K562 (cell line): ENCODE measurements around the gene YJEFN3. TPM values are rescaled to one million over a fixed set of nuclear protein-coding genes. Genes with fewer than 3 reads are reported as not detected.

Experiments used
- ATAC-seq: fragments of 200-7000 bp; cut with Tn5 transposase; 3 replicates; pipeline ENCODE4 v1.9.1; 2020; ENCODE audit warnings: moderate library complexity
- BruUV-seq: library from RNA; stranded (reverse); fragments of 400-500 nt; replicated peaks from 2 replicates; lab custom pipeline; 2021; lab: Mats Ljungman, UMichigan
- CTCF ChIA-PET: fragments of 300-600 bp; formaldehyde crosslinking; extraction: SDS; loops from one replicate; lab custom pipeline; 2021; ENCODE audit warnings: low intra/inter-chr PET ratio; lab: Yijun Ruan, JAX
- POLR2A ChIA-PET: fragments of 300-600, 350-650 bp; sonication (Branson Sonifier 250); formaldehyde crosslinking; extraction: SDS; loops from one replicate; lab custom pipeline; 2021; ENCODE audit warnings: antibody characterized with exemption, inconsistent platforms; lab: Yijun Ruan, JAX
- DNase-seq, 4 experiments: peaks; one replicate each; pipeline versions ENCODE4 v3.0.0 to v3.0.0-alpha.2; 2011 to 2018; ENCODE audit warnings: low spot score in 3 of 4, mixed read lengths in 3 of 4; ENCODE audit errors: extremely low read depth in 1 of 4
- FAIRE-seq: peaks from 2 replicates; lab custom pipeline; 2011; peaks lifted over from hg19 to GRCh38; lab: Jason Lieb, UNC
- H2AFZ ChIP-seq: 2 replicates; pipeline ENCODE4 v1.6.0; 2011; ENCODE audit warnings: low read depth, low read length, control low read depth, inconsistent platforms
- H3K27ac ChIP-seq: fragments of 200-600 bp; 3 replicates; pipeline ENCODE4 v1.8.0; 2011; ENCODE audit warnings: low read depth, mild to moderate bottlenecking, control low read depth, inconsistent platforms, low read length, moderate library complexity, mixed read lengths; ENCODE audit errors: extremely low read depth
- H3K27me3 ChIP-seq, 2 experiments: fragments of 300-600 bp in 1 of 2; 2 replicates in 1 of 2; 3 replicates in 1 of 2; pipeline versions ENCODE4 v1.6.0 to v1.8.0; 2011; ENCODE audit warnings: inconsistent platforms in 2 of 2, low read length in 2 of 2, mild to moderate bottlenecking in 1 of 2, mixed read lengths in 1 of 2, moderate library complexity in 1 of 2; ENCODE audit not compliant: control insufficient read depth in 2 of 2, insufficient read depth in 2 of 2
- H3K36me3 ChIP-seq: fragments of 300-600 bp; 3 replicates; pipeline ENCODE4 v1.8.0; 2011; ENCODE audit warnings: mild to moderate bottlenecking, low read length, inconsistent platforms; ENCODE audit not compliant: control insufficient read depth, insufficient read depth
- H3K4me1 ChIP-seq, 2 experiments: fragments of 200-600 bp in 1 of 2; replicated peaks in 1 of 2; 2 replicates in 1 of 2; 3 replicates in 1 of 2; pipeline versions ENCODE4 v1.5.1 to v1.8.0; 2011; ENCODE audit warnings: inconsistent platforms in 2 of 2, low read length in 2 of 2, mild to moderate bottlenecking in 1 of 2, mixed read lengths in 1 of 2, moderate library complexity in 1 of 2; ENCODE audit not compliant: control insufficient read depth in 2 of 2, insufficient read depth in 2 of 2
- H3K4me2 ChIP-seq: 2 replicates; pipeline ENCODE4 v1.6.1; 2011; ENCODE audit warnings: low read length, control low read depth, inconsistent platforms, mixed read lengths; ENCODE audit not compliant: insufficient read depth
- H3K4me3 ChIP-seq: fragments of 200-600 bp; sonication (generic), shearing (Covaris generic); 2 replicates; pipeline ENCODE4 v1.5.1; 2016; ENCODE audit warnings: control low read depth, inconsistent platforms
- H3K79me2 ChIP-seq: fragments of 200-600 bp; 3 replicates; pipeline ENCODE4 v1.8.0; 2011; ENCODE audit warnings: low read length, inconsistent platforms; ENCODE audit not compliant: control insufficient read depth, insufficient read depth
- H3K9ac ChIP-seq, 2 experiments: 2 replicates each; pipeline versions ENCODE4 v1.6.0 to v1.6.1; 2011; ENCODE audit warnings: low read depth in 2 of 2, low read length in 2 of 2, control low read depth in 1 of 2, inconsistent platforms in 1 of 2, mild to moderate bottlenecking in 1 of 2, mixed read lengths in 1 of 2; ENCODE audit not compliant: insufficient read depth in 1 of 2
- H3K9me1 ChIP-seq: one replicate; pipeline ENCODE4 v1.6.0; 2011; ENCODE audit warnings: inconsistent platforms, mild to moderate bottlenecking, low read length, moderate library complexity; ENCODE audit not compliant: control insufficient read depth, insufficient read depth
- H3K9me3 ChIP-seq: replicated peaks from 2 replicates; pipeline ENCODE4 v1.5.1; 2011; ENCODE audit warnings: low read depth, low read length, inconsistent platforms; ENCODE audit not compliant: control insufficient read depth, insufficient read depth
- H4K20me1 ChIP-seq: replicated peaks from 2 replicates; pipeline ENCODE4 v1.6.1; 2011; ENCODE audit warnings: low read length, inconsistent platforms, mixed read lengths; ENCODE audit not compliant: control insufficient read depth, insufficient read depth
- BCOR ChIP-seq: fragments of 450-650 bp; IDR thresholded peaks from 2 replicates; pipeline ENCODE4 v1.6.1; 2016
- CBFA2T2 ChIP-seq: fragments of 450-650 bp; conservative IDR thresholded peaks from 2 replicates; pipeline ENCODE4 v1.6.1; 2017; ENCODE audit warnings: mild to moderate bottlenecking
- ERF ChIP-seq: fragments of 450-650 bp; formaldehyde crosslinking; IDR thresholded peaks from 2 replicates; pipeline ENCODE4 v1.4.0; 2020; ENCODE audit warnings: mild to moderate bottlenecking, mixed read lengths
- GABPA ChIP-seq: fragments of 200-800 bp; sonication (Bioruptor generic); conservative IDR thresholded peaks from 2 replicates; pipeline ENCODE4 v1.6.1; 2016; ENCODE audit warnings: low read depth, missing genetic modification characterization, missing compliant biosample characterization
- HEY1 ChIP-seq: fragments of 250-450 bp; sonication (Bioruptor Pico); IDR thresholded peaks from 2 replicates; pipeline ENCODE4 v1.5.0; 2020; ENCODE audit warnings: mild to moderate bottlenecking, moderate library complexity, borderline replicate concordance
- NCOA6 ChIP-seq: fragments of 450-650 bp; IDR thresholded peaks from 2 replicates; pipeline ENCODE4 v1.6.1; 2017; ENCODE audit warnings: mild to moderate bottlenecking
- NONO ChIP-seq, 2 experiments: fragments of 200-400 bp in 1 of 2; fragments of 450-650 bp in 1 of 2; formaldehyde crosslinking in 1 of 2; IDR thresholded peaks; 2 replicates each; pipeline ENCODE4 v1.6.1; 2017; ENCODE audit warnings: low read depth in 2 of 2, mild to moderate bottlenecking in 2 of 2, moderate library complexity in 2 of 2, low read length in 1 of 2
- TOE1 ChIP-seq, 2 experiments: fragments of 450-650 bp in 1 of 2; sonication (generic) in 1 of 2; formaldehyde crosslinking in 1 of 2; IDR thresholded peaks; 2 replicates each; pipeline versions ENCODE4 v1.7.1 to v1.8.0; 2016 to 2022; ENCODE audit warnings: borderline replicate concordance in 2 of 2, mild to moderate bottlenecking in 2 of 2, antibody characterized with exemption in 1 of 2, inconsistent platforms in 1 of 2, low read depth in 1 of 2, missing genetic modification reagents in 1 of 2, moderate library complexity in 1 of 2
- WGBS: fragments of 100-300 bp; shearing (Covaris generic); methylation state at CpG from one replicate; pipeline ENCODE4 v1.1.6; 2016; ENCODE audit warnings: low coverage, mixed read lengths; ENCODE audit not compliant: insufficient coverage; ENCODE audit errors: missing lambda C conversion rate; 5-methylcytosine and 5-hydroxymethylcytosine counted together
- in situ Hi-C: fragments of 300-500 bp; cut with MboI; formaldehyde crosslinking; loops from 4 replicates; pipeline ENCODE4 v1.15.0; 2018; ENCODE audit warnings: inconsistent platforms, mixed read lengths
- intact Hi-C: fragments of 100-400 bp; cut with micrococcal nuclease; formaldehyde crosslinking; loops from 2 replicates; pipeline ENCODE4 v1.14.2; 2022
- polyA plus RNA-seq, 8 experiments: library from polyadenylated mRNA; depleted of rRNA in 4 of 8; stranded (reverse) in 5 of 8; unstranded in 3 of 8; fragments of >200 nt; fragmentation: Nextera tagmentation in 2 of 8; fragmentation: Illumina TruSeq in 1 of 8; extraction: Ambion mirVana in 2 of 8; extraction: Trizol in 1 of 8; gene quantifications; 2 replicates each; pipeline versions ENCODE4 v1.2.1 to v1.2.3, GENCODE V29; 2011 to 2014; ENCODE audit warnings: inconsistent platforms in 1 of 8, missing spikeins in 1 of 8
- total RNA-seq, 7 experiments: library from RNA; depleted of rRNA in 6 of 7; stranded (reverse); fragments of >200 nt in 6 of 7; fragmentation: Illumina TruSeq in 2 of 7; extraction: Trizol in 2 of 7; gene quantifications; 2 replicates each; pipeline versions ENCODE4 v1.2.1 to v1.2.3, GENCODE V29; 2011 to 2021; ENCODE audit warnings: low replicate concordance in 1 of 7
- TF ChIP-seq, protein P1 (sequence below), 2 experiments: fragments of 450-650 bp; formaldehyde crosslinking in 1 of 2; IDR thresholded peaks; 2 replicates each; pipeline versions ENCODE4 v1.4.0 to v1.6.1; 2014 to 2020; ENCODE audit warnings: mild to moderate bottlenecking in 2 of 2, borderline replicate concordance in 1 of 2, low read depth in 1 of 2

YJEFN3 gene
- total and polyA plus RNA-seq, 9 of the 15 experiments (the other 6 are each of a cell fraction or from before 2014, with no cell fraction given), result 0.04 to 5.8 (median 1.3) TPM; not detected in 1

DNA sequence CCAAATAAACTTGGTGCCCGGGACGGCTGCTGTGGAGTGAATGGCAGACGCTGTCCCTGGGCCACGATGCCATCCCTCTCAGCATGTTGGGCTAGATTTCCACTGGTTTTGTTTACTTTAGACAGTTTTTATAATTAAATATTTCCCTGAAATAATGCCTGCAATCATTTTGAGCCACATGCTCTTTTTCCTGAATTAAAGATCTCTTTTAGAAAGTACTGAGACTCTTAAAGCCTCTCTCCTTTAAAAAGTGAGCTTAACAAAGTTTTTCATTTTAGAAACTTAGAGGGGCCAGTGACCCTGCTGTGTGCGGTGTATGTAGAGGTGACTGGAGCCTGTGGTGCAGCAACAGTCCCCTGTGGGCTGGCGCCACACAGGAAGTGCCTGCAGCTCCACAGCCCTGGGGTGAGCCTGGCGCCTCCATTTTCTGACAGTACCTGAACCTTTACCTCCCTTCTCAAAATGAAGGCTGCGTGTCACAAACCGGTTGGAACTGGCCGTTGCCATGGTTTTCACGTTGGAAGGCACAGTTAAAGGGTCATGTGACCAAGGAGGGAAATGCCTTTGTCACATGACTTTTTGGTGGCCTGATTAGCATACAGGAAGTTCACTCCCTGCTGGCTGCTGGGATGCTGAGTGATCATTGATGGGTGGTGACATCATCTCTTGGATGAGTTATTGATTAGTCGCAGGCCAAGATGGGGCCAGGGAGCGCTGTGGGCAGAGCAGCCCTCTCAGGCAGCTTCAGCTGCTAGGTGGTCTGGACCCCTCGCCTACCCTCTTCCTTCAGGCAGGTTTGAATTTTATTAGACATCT, 39.6 kb upstream of the YJEFN3 start:
- Histone ChIP-seq H3K9me3 (no peaks in the 10 kb centered on the region), H2AFZ (0 out of 2 replicates have a peak overlapping the region, but pooled peaks have one; percentile 1), H3K79me2 (peaks cover 83% of the 10 kb centered on the region), H3K9me1 (peaks cover 4% of the 10 kb centered on the region), H3K27me3 (no peaks in the 10 kb centered on the region), H4K20me1 (peaks cover 26% of the 10 kb centered on the region), H3K4me1 (peaks cover 38 to 54% of the 10 kb centered on the region in 2 experiments), H3K4me3 (no peak overlapping the region; the same call in 1 of the 2 replicates), H3K9ac (peak overlapping the region; percentile 66 to 87), H3K36me3 (peaks cover 71% of the 10 kb centered on the region), H3K4me2 (peak overlapping the region; percentile 53), H3K27ac (peak overlapping the region; percentile 90)
- ATAC-seq, result peak; percentile 83
- intact Hi-C loops (loop anchor here (1.0 to 5.0 kb wide), 4 partner anchors 44 to 123 kb away; partner anchors contain the start of gene GATAD2A), in situ Hi-C loops (no loop called here)
- BruUV-seq, result TSS peak; percentile 48
- POLR2A ChIA-PET, result interaction anchor here (0.6 to 2.3 kb wide), 4 partner anchors 13 to 156 kb away, joined by 3 to 11 read pairs (median 5); no protein-coding TSS in a partner anchor
- CTCF ChIA-PET, result interaction anchor here (0.6 to 2.7 kb wide), 5 partner anchors 119 to 343 kb away, joined by 4 to 18 read pairs (median 7); no protein-coding TSS in a partner anchor
- DNase-seq, result peak; percentile 78 to 94 (median 82)
- FAIRE-seq, result peak; percentile 99
- 19% methylated on average over 14 of the region's 14 CpGs for WGBS
- TF ChIP-seq GABPA (tag) (peak; percentile 87), NONO (IDR thresholded peaks at IDR 0.05; ENCODE audit: low read depth in 2 of 2, low read length in 1 of 2) (no peak), BCOR (peak; percentile 60; the same call in 1 of the 2 replicates), NCOA6 (no peak), HEY1 (CRISPR knock-in tag) (no peak), ERF (CRISPR knock-in tag) (0 out of 2 replicates have a peak, but pooled peaks have one; percentile 58), TOE1 (IDR thresholded peaks at IDR 0.05; ENCODE audit: borderline replicate concordance) (peak; percentile 100), TOE1 (CRISPR knock-in tag; IDR thresholded peaks at IDR 0.05; ENCODE audit: borderline replicate concordance, low read depth) (no peak), CBFA2T2 (peak; percentile 95)
- TF ChIP-seq, protein P1, sequence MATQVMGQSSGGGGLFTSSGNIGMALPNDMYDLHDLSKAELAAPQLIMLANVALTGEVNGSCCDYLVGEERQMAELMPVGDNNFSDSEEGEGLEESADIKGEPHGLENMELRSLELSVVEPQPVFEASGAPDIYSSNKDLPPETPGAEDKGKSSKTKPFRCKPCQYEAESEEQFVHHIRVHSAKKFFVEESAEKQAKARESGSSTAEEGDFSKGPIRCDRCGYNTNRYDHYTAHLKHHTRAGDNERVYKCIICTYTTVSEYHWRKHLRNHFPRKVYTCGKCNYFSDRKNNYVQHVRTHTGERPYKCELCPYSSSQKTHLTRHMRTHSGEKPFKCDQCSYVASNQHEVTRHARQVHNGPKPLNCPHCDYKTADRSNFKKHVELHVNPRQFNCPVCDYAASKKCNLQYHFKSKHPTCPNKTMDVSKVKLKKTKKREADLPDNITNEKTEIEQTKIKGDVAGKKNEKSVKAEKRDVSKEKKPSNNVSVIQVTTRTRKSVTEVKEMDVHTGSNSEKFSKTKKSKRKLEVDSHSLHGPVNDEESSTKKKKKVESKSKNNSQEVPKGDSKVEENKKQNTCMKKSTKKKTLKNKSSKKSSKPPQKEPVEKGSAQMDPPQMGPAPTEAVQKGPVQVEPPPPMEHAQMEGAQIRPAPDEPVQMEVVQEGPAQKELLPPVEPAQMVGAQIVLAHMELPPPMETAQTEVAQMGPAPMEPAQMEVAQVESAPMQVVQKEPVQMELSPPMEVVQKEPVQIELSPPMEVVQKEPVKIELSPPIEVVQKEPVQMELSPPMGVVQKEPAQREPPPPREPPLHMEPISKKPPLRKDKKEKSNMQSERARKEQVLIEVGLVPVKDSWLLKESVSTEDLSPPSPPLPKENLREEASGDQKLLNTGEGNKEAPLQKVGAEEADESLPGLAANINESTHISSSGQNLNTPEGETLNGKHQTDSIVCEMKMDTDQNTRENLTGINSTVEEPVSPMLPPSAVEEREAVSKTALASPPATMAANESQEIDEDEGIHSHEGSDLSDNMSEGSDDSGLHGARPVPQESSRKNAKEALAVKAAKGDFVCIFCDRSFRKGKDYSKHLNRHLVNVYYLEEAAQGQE (IDR thresholded peaks at IDR 0.05; ENCODE audit: borderline replicate concordance), result peak; percentile 100
- TF ChIP-seq, protein P1 (CRISPR knock-in tag; IDR thresholded peaks at IDR 0.05; ENCODE audit: low read depth), result 0 out of 2 replicates have a peak, but pooled peaks have one; percentile 28
